Neuronal stem cell (in vitro differentiated cells): ENCODE measurements around the gene CD244.
"Not testable (repeated sequence)": the region's sequence is repeated elsewhere in the genome, so short reads cannot be mapped to it uniquely, and the experiment has no call there.

Source experiments
- DNase-seq: peaks from one replicate; pipeline ENCODE4 v3.0.0-alpha.2; 2013; ENCODE audit warnings: low spot score
- H2AFZ ChIP-seq: one replicate; pipeline ENCODE4 v1.6.1; 2013; ENCODE audit warnings: mild to moderate bottlenecking, low read length, inconsistent platforms
- H2AK5ac ChIP-seq: 2 replicates; pipeline ENCODE4 v1.6.1; 2013; ENCODE audit warnings: low read depth, mild to moderate bottlenecking, inconsistent platforms, low read length, moderate library complexity, mixed read lengths
- H2BK120ac ChIP-seq: 2 replicates; pipeline ENCODE4 v1.6.1; 2013; ENCODE audit warnings: low read depth, mild to moderate bottlenecking, inconsistent platforms, low read length, moderate library complexity, mixed read lengths
- H2BK12ac ChIP-seq: one replicate; pipeline ENCODE4 v1.6.1; 2013; ENCODE audit warnings: low read length, inconsistent platforms
- H2BK15ac ChIP-seq: 2 replicates; pipeline ENCODE4 v1.6.1; 2013; ENCODE audit warnings: mild to moderate bottlenecking, low read length, inconsistent platforms, mixed read lengths
- H2BK5ac ChIP-seq: one replicate; pipeline ENCODE4 v1.6.1; 2013; ENCODE audit warnings: inconsistent platforms, mild to moderate bottlenecking, low read length, moderate library complexity
- H3K14ac ChIP-seq: one replicate; pipeline ENCODE4 v1.6.1; 2013; ENCODE audit warnings: low read length, inconsistent platforms
- H3K18ac ChIP-seq: 2 replicates; pipeline ENCODE4 v1.6.1; 2013; ENCODE audit warnings: low read length, inconsistent platforms
- H3K23ac ChIP-seq: 2 replicates; pipeline ENCODE4 v1.6.1; 2013; ENCODE audit warnings: low read depth, mild to moderate bottlenecking, mixed read lengths, low read length, inconsistent platforms; ENCODE audit not compliant: poor library complexity
- H3K27ac ChIP-seq: replicated peaks from 3 replicates; pipeline ENCODE4 v1.5.1; 2013; ENCODE audit warnings: low read length, inconsistent platforms
- H3K27me3 ChIP-seq, 3 experiments: 2 replicates each; pipeline ENCODE4 v1.6.1; 2013; ENCODE audit warnings: low read length in 3 of 3, mild to moderate bottlenecking in 2 of 3, inconsistent platforms in 1 of 3, low read depth in 1 of 3, mixed read lengths in 1 of 3, moderate library complexity in 1 of 3; ENCODE audit not compliant: control insufficient read depth in 3 of 3, insufficient read depth in 3 of 3
- H3K36me3 ChIP-seq, 2 donors: replicated peaks in 1 of 2; 2 replicates each; pipeline ENCODE4 v1.6.1; 2013; ENCODE audit warnings: low read length in 2 of 2; ENCODE audit not compliant: control insufficient read depth in 2 of 2, insufficient read depth in 2 of 2
- H3K4ac ChIP-seq: 2 replicates; pipeline ENCODE4 v1.6.1; 2013; ENCODE audit warnings: inconsistent platforms, mild to moderate bottlenecking, low read length, moderate library complexity
- H3K4me1 ChIP-seq, 2 donors: 1 replicate in 1 of 2; 2 replicates in 1 of 2; pipeline ENCODE4 v1.6.1; 2013; ENCODE audit warnings: low read length in 2 of 2, low read depth in 1 of 2; ENCODE audit not compliant: control insufficient read depth in 2 of 2, insufficient read depth in 1 of 2
- H3K4me2 ChIP-seq: one replicate; pipeline ENCODE4 v1.6.1; 2013; ENCODE audit warnings: mild to moderate bottlenecking, low read length, inconsistent platforms; ENCODE audit not compliant: insufficient read depth, poor library complexity, severe bottlenecking
- H3K4me3 ChIP-seq, 2 donors: 2 replicates each; pipeline ENCODE4 v1.5.1; 2013; ENCODE audit warnings: low read length in 2 of 2, mild to moderate bottlenecking in 2 of 2, inconsistent platforms in 1 of 2, moderate library complexity in 1 of 2
- H3K79me1 ChIP-seq: one replicate; pipeline ENCODE4 v1.6.1; 2013; ENCODE audit warnings: low read depth, mild to moderate bottlenecking, inconsistent platforms, low read length, moderate library complexity
- H3K9ac ChIP-seq: one replicate; pipeline ENCODE4 v1.6.1; 2013; ENCODE audit warnings: mild to moderate bottlenecking, low read depth, low read length, inconsistent platforms; ENCODE audit not compliant: poor library complexity
- H3K9me3 ChIP-seq, 2 donors: replicated peaks in 1 of 2; 2 replicates each; pipeline versions ENCODE3 to v1.6.1; 2013; ENCODE audit warnings: low read length in 2 of 2, mild to moderate bottlenecking in 2 of 2, inconsistent platforms in 1 of 2, low read depth in 1 of 2, mixed read lengths in 1 of 2, moderate library complexity in 1 of 2; ENCODE audit not compliant: control insufficient read depth in 2 of 2, insufficient read depth in 1 of 2
- H4K8ac ChIP-seq: one replicate; pipeline ENCODE4 v1.6.1; 2013; ENCODE audit warnings: low read depth, mild to moderate bottlenecking, inconsistent platforms, low read length, moderate library complexity
- H4K91ac ChIP-seq: one replicate; pipeline ENCODE4 v1.6.1; 2013; ENCODE audit warnings: low read length, low read depth, mild to moderate bottlenecking, inconsistent platforms; ENCODE audit not compliant: poor library complexity
- WGBS, 2 donors: extraction: QIAGEN DNeasy Blood & Tissue Kit; methylation state at CpG; one replicate each; pipeline ENCODE4 v1.1.7; 2013; ENCODE audit warnings: missing lambda C conversion rate in 2 of 2, mixed read lengths in 1 of 2; ENCODE audit not compliant: insufficient read length in 2 of 2, insufficient replicate concordance in 1 of 2; ENCODE audit errors: extremely low coverage in 2 of 2; 5-methylcytosine and 5-hydroxymethylcytosine counted together

The CD244 gene

DNA sequence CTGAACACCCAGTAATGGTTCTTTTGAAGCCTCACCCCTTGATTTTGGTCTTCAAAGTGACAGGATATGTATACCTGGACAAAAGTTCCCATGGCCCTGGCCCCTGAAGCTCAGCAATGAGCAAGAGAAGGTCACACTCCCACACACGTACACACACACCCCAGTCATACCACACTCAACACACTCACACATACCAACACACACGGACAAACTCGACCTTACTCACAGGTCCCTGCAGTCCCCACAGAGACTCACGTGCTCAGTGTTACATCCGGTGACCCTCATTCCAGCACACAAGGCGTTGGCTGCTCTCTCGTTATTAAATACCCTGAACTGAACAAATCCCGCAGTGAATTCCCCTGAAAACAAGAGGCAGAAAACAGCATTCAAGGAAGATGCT lies 16.4 kb upstream of the CD244 start:
- no peaks in the 10 kb centered on the region for H3K27me3 ChIP-seq
- H3K14ac ChIP-seq = no peak overlapping the region
- H2AK5ac ChIP-seq = no peak overlapping the region
- H3K79me1 ChIP-seq = no peaks in the 10 kb centered on the region
- no peak overlapping the region for H3K27ac ChIP-seq
- no CpG with 5 or more reads among the region's 8 CpGs for WGBS, 2 donors
- H3K4me2 ChIP-seq = no peak overlapping the region
- DNase-seq = no peak
- no peaks in the 10 kb centered on the region for H3K4me1 ChIP-seq
- H3K23ac ChIP-seq = no peak overlapping the region
- H3K9ac ChIP-seq = no peak overlapping the region
- no peaks in the 10 kb centered on the region for H3K36me3 ChIP-seq
- H4K8ac ChIP-seq = no peak overlapping the region
- H3K9me3 ChIP-seq = no peaks in the 10 kb centered on the region
- no peak overlapping the region for H2BK120ac ChIP-seq
- H3K4ac ChIP-seq = no peak overlapping the region
- no peak overlapping the region for H2BK15ac ChIP-seq
- H2BK12ac ChIP-seq = no peak overlapping the region
- H4K91ac ChIP-seq = no peak overlapping the region
- H3K4me3 ChIP-seq = peak overlapping the region in 1 of 2 donors; percentile 43
- no peak overlapping the region for H2BK5ac ChIP-seq
- H2AFZ ChIP-seq = no peak overlapping the region
- no peak overlapping the region for H3K18ac ChIP-seq

DNA sequence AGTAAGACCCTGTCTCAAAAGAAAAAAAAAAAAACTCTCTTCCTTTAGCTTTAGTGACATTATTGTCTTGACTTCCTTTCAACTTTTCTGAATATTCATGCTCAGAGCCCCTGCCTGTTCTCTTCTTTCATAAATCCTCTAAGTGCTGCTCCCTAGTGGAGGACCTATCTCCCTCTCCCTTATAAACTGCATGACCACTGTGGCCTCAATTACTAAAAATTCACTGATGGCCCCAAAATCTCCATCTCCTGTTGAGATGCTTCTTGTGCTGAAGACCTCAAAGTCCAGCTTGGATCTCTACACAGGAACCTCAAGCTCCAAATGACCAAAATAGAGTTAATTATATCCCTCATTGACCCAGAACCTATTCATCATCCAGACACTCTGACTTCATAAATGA lies 14.5 kb upstream of the CD244 start:
- H3K4ac ChIP-seq = no peak overlapping the region
- H3K79me1 ChIP-seq = no peaks in the 10 kb centered on the region
- H2BK12ac ChIP-seq = no peak overlapping the region
- no peak overlapping the region for H3K9ac ChIP-seq
- H3K4me1 ChIP-seq = no peaks in the 10 kb centered on the region
- no peaks in the 10 kb centered on the region for H3K36me3 ChIP-seq
- no peak overlapping the region for H4K91ac ChIP-seq
- H3K27ac ChIP-seq = no peak overlapping the region
- H2AFZ ChIP-seq = no peak overlapping the region
- no peak overlapping the region for H4K8ac ChIP-seq
- no peak overlapping the region for H3K4me3 ChIP-seq
- H2BK120ac ChIP-seq = no peak overlapping the region
- H2AK5ac ChIP-seq = no peak overlapping the region
- no peak overlapping the region for H2BK15ac ChIP-seq
- H3K27me3 ChIP-seq = no peaks in the 10 kb centered on the region
- DNase-seq = no peak
- H3K4me2 ChIP-seq = no peak overlapping the region
- H3K23ac ChIP-seq = no peak overlapping the region
- H3K14ac ChIP-seq = no peak overlapping the region
- no peaks in the 10 kb centered on the region for H3K9me3 ChIP-seq
- no peak overlapping the region for H3K18ac ChIP-seq
- H2BK5ac ChIP-seq = no peak overlapping the region

DNA sequence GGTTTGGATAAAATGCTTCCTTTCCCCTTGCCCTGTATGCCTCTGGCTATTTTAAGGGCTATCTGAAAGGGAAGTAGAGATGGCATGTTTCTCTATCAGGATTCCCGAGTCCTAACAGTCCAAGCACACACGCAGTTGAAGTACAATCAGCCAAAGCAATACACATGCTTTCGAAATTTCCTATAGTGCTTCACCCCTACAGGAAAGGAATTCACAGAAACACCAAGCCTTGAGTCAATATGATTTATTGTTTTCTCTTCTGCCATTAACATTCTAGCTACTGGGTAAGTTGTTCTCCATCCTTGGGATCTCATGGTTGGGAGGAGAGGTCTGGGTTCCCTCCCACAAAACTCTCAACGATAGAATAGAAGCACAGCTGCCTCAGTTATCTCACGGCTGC lies 13.6 kb upstream of the CD244 start:
- Histone ChIP-seq H3K4me2 (no peak overlapping the region), H3K23ac (no peak overlapping the region), H3K79me1 (no peaks in the 10 kb centered on the region), H3K36me3 (no peaks in the 10 kb centered on the region), H3K27me3 (no peaks in the 10 kb centered on the region), H2BK120ac (no peak overlapping the region), H4K91ac (no peak overlapping the region), H4K8ac (no peak overlapping the region), H2BK5ac (no peak overlapping the region), H3K4me3 (no peak overlapping the region), H2BK15ac (no peak overlapping the region), H3K4ac (no peak overlapping the region), H2AFZ (no peak overlapping the region), H3K14ac (no peak overlapping the region), H2AK5ac (no peak overlapping the region), H3K27ac (no peak overlapping the region), H3K9me3 (no peaks in the 10 kb centered on the region), H2BK12ac (no peak overlapping the region), H3K18ac (no peak overlapping the region), H3K9ac (no peak overlapping the region), H3K4me1 (no peaks in the 10 kb centered on the region)
- no CpG with 5 or more reads among the region's 5 CpGs for whole genome bisulfite sequencing, 2 donors
- no peak for DNase-seq

DNA sequence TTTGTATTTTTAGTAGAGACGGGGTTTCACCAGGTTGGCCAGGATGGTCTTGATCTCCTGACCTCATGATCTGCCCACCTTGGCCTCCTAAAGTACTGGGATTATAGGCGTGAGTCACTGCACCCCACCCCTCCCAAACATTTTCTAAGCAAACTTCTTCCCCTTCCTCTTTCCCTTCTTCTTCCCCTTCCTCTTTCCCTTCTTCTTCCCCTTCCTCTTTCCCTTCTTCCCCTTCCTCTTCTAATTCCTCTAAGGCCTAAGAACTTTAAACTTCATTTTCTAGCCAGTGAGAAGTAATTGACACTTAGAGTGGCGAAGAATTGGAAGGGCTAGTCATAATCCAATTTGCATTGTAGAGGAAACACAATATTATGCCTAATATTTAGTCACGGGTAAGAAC lies 12.9 kb upstream of the CD244 start:
- H3K36me3 ChIP-seq, H3K4me2 ChIP-seq, H3K4ac ChIP-seq, H2BK120ac ChIP-seq, DNase-seq, H3K27ac ChIP-seq, H3K79me1 ChIP-seq, H2AK5ac ChIP-seq, H2BK12ac ChIP-seq, H2AFZ ChIP-seq, H3K9me3 ChIP-seq, H3K18ac ChIP-seq, H3K14ac ChIP-seq, H3K4me3 ChIP-seq, H2BK15ac ChIP-seq, H3K4me1 ChIP-seq, H2BK5ac ChIP-seq, H3K9ac ChIP-seq, H4K91ac ChIP-seq, H3K27me3 ChIP-seq, H3K23ac ChIP-seq, H4K8ac ChIP-seq: not testable (repeated sequence)
- WGBS, 2 donors = no CpG with 5 or more reads among the region's 4 CpGs
